ENCODE results near the gene CCDC136.

GRCh38 chr7:128867842-128868623 is 76.3 kb downstream of the CCDC136 start:
- TF ChIP-seq, protein P1, sequence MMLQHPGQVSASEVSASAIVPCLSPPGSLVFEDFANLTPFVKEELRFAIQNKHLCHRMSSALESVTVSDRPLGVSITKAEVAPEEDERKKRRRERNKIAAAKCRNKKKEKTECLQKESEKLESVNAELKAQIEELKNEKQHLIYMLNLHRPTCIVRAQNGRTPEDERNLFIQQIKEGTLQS (IDR thresholded peaks at IDR 0.05), result no peak
- no peak for TF ChIP-seq CTCF (IDR thresholded peaks at IDR 0.05 in 2 of 3, conservative IDR thresholded peaks at IDR 0.05 in 1 of 3; ENCODE audit: borderline replicate concordance in 1 of 3, insufficient read depth in 1 of 3, low read depth in 2 of 3, low read length in 2 of 3)
